HepG2 (cell line): Measurements from ENCODE around the gene TULP3. TPM values are rescaled to one million over a fixed set of nuclear protein-coding genes. Genes with fewer than 3 reads are reported as not detected.

Experiments used
- HNRNPL ChIP-seq: fragments of 200-400 bp; formaldehyde crosslinking; IDR thresholded peaks from 2 replicates; pipeline ENCODE4 v1.6.1; 2017; ENCODE audit warnings: mild to moderate bottlenecking, low read depth, low read length
- MAX ChIP-seq: IDR thresholded peaks from 2 replicates; pipeline ENCODE4 v1.6.1; 2012; ENCODE audit warnings: inconsistent platforms
- ZBTB8A ChIP-seq: sonication (generic); formaldehyde crosslinking; IDR thresholded peaks from 2 replicates; pipeline ENCODE4 v1.4.0; 2020; ENCODE audit warnings: mild to moderate bottlenecking, low read depth, missing genetic modification reagents, borderline replicate concordance
- ZMYM4 ChIP-seq: sonication (generic); formaldehyde crosslinking; IDR thresholded peaks from 2 replicates; pipeline ENCODE4 v1.8.1; 2023; ENCODE audit warnings: mild to moderate bottlenecking, missing genetic modification reagents
- ZNF253 ChIP-seq: sonication (generic); formaldehyde crosslinking; IDR thresholded peaks from 2 replicates; pipeline ENCODE4 v1.8.0; 2022; ENCODE audit warnings: mild to moderate bottlenecking, missing genetic modification reagents, borderline replicate concordance
- ZNF318 ChIP-seq: sonication (generic); formaldehyde crosslinking; IDR thresholded peaks from 2 replicates; pipeline ENCODE4 v1.4.0; 2020; ENCODE audit warnings: mild to moderate bottlenecking, missing genetic modification reagents
- ZNF496 ChIP-seq: sonication (generic); formaldehyde crosslinking; IDR thresholded peaks from 2 replicates; pipeline ENCODE4 v1.8.1; 2023; ENCODE audit warnings: mild to moderate bottlenecking, moderate library complexity, missing genetic modification reagents; ENCODE audit not compliant: insufficient replicate concordance
- ZNF546 ChIP-seq: sonication (generic); formaldehyde crosslinking; conservative IDR thresholded peaks from 2 replicates; pipeline ENCODE4 v1.8.1; 2023; ENCODE audit warnings: mild to moderate bottlenecking, missing genetic modification reagents
- polyA plus RNA-seq, 8 experiments: library from polyadenylated mRNA; depleted of rRNA in 3 of 8; stranded (reverse) in 7 of 8; unstranded in 1 of 8; fragments of >200 nt; fragmentation: Illumina TruSeq in 4 of 8; extraction: Trizol in 4 of 8; gene quantifications; 2 replicates each; pipeline versions ENCODE4 v1.2.1 to v1.2.3, GENCODE V29; 2011 to 2016; ENCODE audit warnings: low read depth in 4 of 8, missing spikeins in 1 of 8, mixed read lengths in 1 of 8; ENCODE audit not compliant: insufficient read depth in 1 of 8
- total RNA-seq, 5 experiments: library from RNA; depleted of rRNA; stranded (reverse); fragments of >200 nt; fragmentation: Illumina TruSeq; extraction: Trizol; gene quantifications; 2 replicates each; pipeline ENCODE4 v1.2.3, GENCODE V29; 2016; ENCODE audit warnings: low read depth in 1 of 5
- TF ChIP-seq, protein P1 (sequence below): sonication (generic); formaldehyde crosslinking; IDR thresholded peaks from 2 replicates; pipeline ENCODE4 v1.5.0; 2020; ENCODE audit warnings: mild to moderate bottlenecking, missing genetic modification reagents, borderline replicate concordance
- TF ChIP-seq, protein P2 (sequence below): sonication (generic); formaldehyde crosslinking; IDR thresholded peaks from 2 replicates; pipeline ENCODE4 v1.4.0; 2020; ENCODE audit warnings: mild to moderate bottlenecking, missing genetic modification reagents

Gene TULP3
- total and polyA plus RNA-seq, 2 of the 13 experiments (the other 11 are each of a cell fraction or from before 2014, with no cell fraction given): 11.2 to 13.2 TPM

GRCh38 chr12:2959505-2960389 is 69.1 kb downstream of the TULP3 start (continued):
- TF ChIP-seq, protein P1, sequence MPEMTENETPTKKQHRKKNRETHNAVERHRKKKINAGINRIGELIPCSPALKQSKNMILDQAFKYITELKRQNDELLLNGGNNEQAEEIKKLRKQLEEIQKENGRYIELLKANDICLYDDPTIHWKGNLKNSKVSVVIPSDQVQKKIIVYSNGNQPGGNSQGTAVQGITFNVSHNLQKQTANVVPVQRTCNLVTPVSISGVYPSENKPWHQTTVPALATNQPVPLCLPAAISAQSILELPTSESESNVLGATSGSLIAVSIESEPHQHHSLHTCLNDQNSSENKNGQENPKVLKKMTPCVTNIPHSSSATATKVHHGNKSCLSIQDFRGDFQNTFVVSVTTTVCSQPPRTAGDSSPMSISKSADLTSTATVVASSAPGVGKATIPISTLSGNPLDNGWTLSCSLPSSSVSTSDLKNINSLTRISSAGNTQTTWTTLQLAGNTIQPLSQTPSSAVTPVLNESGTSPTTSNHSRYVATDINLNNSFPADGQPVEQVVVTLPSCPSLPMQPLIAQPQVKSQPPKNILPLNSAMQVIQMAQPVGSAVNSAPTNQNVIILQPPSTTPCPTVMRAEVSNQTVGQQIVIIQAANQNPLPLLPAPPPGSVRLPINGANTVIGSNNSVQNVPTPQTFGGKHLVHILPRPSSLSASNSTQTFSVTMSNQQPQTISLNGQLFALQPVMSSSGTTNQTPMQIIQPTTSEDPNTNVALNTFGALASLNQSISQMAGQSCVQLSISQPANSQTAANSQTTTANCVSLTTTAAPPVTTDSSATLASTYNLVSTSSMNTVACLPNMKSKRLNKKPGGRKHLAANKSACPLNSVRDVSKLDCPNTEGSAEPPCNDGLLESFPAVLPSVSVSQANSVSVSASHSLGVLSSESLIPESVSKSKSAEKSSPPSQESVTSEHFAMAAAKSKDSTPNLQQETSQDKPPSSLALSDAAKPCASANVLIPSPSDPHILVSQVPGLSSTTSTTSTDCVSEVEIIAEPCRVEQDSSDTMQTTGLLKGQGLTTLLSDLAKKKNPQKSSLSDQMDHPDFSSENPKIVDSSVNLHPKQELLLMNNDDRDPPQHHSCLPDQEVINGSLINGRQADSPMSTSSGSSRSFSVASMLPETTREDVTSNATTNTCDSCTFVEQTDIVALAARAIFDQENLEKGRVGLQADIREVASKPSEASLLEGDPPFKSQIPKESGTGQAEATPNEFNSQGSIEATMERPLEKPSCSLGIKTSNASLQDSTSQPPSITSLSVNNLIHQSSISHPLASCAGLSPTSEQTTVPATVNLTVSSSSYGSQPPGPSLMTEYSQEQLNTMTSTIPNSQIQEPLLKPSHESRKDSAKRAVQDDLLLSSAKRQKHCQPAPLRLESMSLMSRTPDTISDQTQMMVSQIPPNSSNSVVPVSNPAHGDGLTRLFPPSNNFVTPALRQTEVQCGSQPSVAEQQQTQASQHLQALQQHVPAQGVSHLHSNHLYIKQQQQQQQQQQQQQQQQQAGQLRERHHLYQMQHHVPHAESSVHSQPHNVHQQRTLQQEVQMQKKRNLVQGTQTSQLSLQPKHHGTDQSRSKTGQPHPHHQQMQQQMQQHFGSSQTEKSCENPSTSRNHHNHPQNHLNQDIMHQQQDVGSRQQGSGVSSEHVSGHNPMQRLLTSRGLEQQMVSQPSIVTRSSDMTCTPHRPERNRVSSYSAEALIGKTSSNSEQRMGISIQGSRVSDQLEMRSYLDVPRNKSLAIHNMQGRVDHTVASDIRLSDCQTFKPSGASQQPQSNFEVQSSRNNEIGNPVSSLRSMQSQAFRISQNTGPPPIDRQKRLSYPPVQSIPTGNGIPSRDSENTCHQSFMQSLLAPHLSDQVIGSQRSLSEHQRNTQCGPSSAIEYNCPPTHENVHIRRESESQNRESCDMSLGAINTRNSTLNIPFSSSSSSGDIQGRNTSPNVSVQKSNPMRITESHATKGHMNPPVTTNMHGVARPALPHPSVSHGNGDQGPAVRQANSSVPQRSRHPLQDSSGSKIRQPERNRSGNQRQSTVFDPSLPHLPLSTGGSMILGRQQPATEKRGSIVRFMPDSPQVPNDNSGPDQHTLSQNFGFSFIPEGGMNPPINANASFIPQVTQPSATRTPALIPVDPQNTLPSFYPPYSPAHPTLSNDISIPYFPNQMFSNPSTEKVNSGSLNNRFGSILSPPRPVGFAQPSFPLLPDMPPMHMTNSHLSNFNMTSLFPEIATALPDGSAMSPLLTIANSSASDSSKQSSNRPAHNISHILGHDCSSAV (CRISPR knock-in tag): no peak
- no peak for TF ChIP-seq HNRNPL
- TF ChIP-seq ZNF496 (CRISPR knock-in tag): no peak
- no peak for TF ChIP-seq ZNF318 (CRISPR knock-in tag)
- no peak for TF ChIP-seq ZBTB8A
- TF ChIP-seq ZNF546 (CRISPR knock-in tag): peak; percentile 51; the same call in 1 of the 2 replicates
- TF ChIP-seq, protein P2, sequence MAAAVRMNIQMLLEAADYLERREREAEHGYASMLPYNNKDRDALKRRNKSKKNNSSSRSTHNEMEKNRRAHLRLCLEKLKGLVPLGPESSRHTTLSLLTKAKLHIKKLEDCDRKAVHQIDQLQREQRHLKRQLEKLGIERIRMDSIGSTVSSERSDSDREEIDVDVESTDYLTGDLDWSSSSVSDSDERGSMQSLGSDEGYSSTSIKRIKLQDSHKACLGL (CRISPR knock-in tag): peak; percentile 80; the same call in 1 of the 2 replicates
- TF ChIP-seq ZNF253 (CRISPR knock-in tag): no peak
- TF ChIP-seq ZMYM4: 0 out of 2 replicates have a peak, but pooled peaks have one; percentile 9
- TF ChIP-seq MAX: peak; percentile 91
